ENCODE results near the gene PHRF1.

The PHRF1 gene

GRCh38 chr11:590997-591396, 14.7 kb downstream of the PHRF1 start:
- Histone ChIP-seq H3K36me3 (peaks cover 97% of the 10 kb centered on the region), H3K4me1 (ENCODE audit: control insufficient read depth in 1 of 2, insufficient read depth in 1 of 2, low read depth in 1 of 2, low read length in 1 of 2) (no peaks in the 10 kb centered on the region), H3K27ac (no peak overlapping the region), H3K4me3 (ENCODE audit: low read depth in 1 of 2, low read length in 1 of 2) (no peak overlapping the region), H3K9me3 (no peaks in the 10 kb centered on the region), H3K27me3 (no peaks in the 10 kb centered on the region)
- no peak for TF ChIP-seq CTCF (IDR thresholded peaks at IDR 0.05)

GRCh38 chr11:592501-592900, 16.2 kb downstream of the PHRF1 start:
- no peaks in the 10 kb centered on the region for H3K9me3 ChIP-seq
- no peak for TF ChIP-seq CTCF (IDR thresholded peaks at IDR 0.05)
- H3K4me1 ChIP-seq (ENCODE audit: control insufficient read depth in 1 of 2, insufficient read depth in 1 of 2, low read depth in 1 of 2, low read length in 1 of 2): no peaks in the 10 kb centered on the region
- H3K27ac ChIP-seq: no peak overlapping the region
- no peak overlapping the region for H3K4me3 ChIP-seq (ENCODE audit: low read depth in 1 of 2, low read length in 1 of 2)
- no peaks in the 10 kb centered on the region for H3K27me3 ChIP-seq
- peaks cover 97% of the 10 kb centered on the region for H3K36me3 ChIP-seq

- Histone ChIP-seq H3K4me3 (ENCODE audit: low read depth in 1 of 2, low read length in 1 of 2) (no peak overlapping the region), H3K27me3 (no peaks in the 10 kb centered on the region), H3K36me3 (peaks cover 97% of the 10 kb centered on the region), H3K9me3 (no peaks in the 10 kb centered on the region), H3K4me1 (ENCODE audit: control insufficient read depth in 1 of 2, insufficient read depth in 1 of 2, low read depth in 1 of 2, low read length in 1 of 2) (no peaks in the 10 kb centered on the region), H3K27ac (no peak overlapping the region)
- TF ChIP-seq CTCF (IDR thresholded peaks at IDR 0.05): no peak
Observed at GRCh38 chr11:592918-593317, 16.6 kb downstream of the PHRF1 start.

GRCh38 chr11:593347-593746, 17.1 kb downstream of the PHRF1 start:
- Histone ChIP-seq H3K27ac (no peak overlapping the region), H3K4me1 (ENCODE audit: control insufficient read depth in 1 of 2, insufficient read depth in 1 of 2, low read depth in 1 of 2, low read length in 1 of 2) (no peaks in the 10 kb centered on the region), H3K9me3 (no peaks in the 10 kb centered on the region), H3K4me3 (ENCODE audit: low read depth in 1 of 2, low read length in 1 of 2) (no peak overlapping the region), H3K36me3 (peaks cover 98% of the 10 kb centered on the region), H3K27me3 (no peaks in the 10 kb centered on the region)
- no peak for TF ChIP-seq CTCF (IDR thresholded peaks at IDR 0.05)

- Histone ChIP-seq H3K4me1 (ENCODE audit: control insufficient read depth in 1 of 2, insufficient read depth in 1 of 2, low read depth in 1 of 2, low read length in 1 of 2) (no peaks in the 10 kb centered on the region), H3K4me3 (ENCODE audit: low read depth in 1 of 2, low read length in 1 of 2) (no peak overlapping the region), H3K36me3 (peaks cover 97% of the 10 kb centered on the region), H3K27me3 (no peaks in the 10 kb centered on the region), H3K27ac (no peak overlapping the region), H3K9me3 (no peaks in the 10 kb centered on the region)
- TF ChIP-seq CTCF (IDR thresholded peaks at IDR 0.05): no peak
Observed at GRCh38 chr11:595400-595799, 19.1 kb downstream of the PHRF1 start.

GRCh38 chr11:596374-596773, 20.1 kb downstream of the PHRF1 start:
- peaks cover 96% of the 10 kb centered on the region for H3K36me3 ChIP-seq

More at GRCh38 chr11:596374-596773, 20.1 kb downstream of the PHRF1 start:
- H3K9me3 ChIP-seq: no peaks in the 10 kb centered on the region
- H3K4me3 ChIP-seq (ENCODE audit: low read depth in 1 of 2, low read length in 1 of 2): no peak overlapping the region
- H3K27ac ChIP-seq: no peak overlapping the region
- H3K4me1 ChIP-seq (ENCODE audit: control insufficient read depth in 1 of 2, insufficient read depth in 1 of 2, low read depth in 1 of 2, low read length in 1 of 2): no peaks in the 10 kb centered on the region
- TF ChIP-seq CTCF (IDR thresholded peaks at IDR 0.05): no peak
- H3K27me3 ChIP-seq: no peaks in the 10 kb centered on the region
